ENCODE results near the gene STIM2.
A peak's percentile ranks its signal among the peaks of the same experiment; 100 is the strongest.
"Not testable (repeated sequence)": the region's sequence is repeated elsewhere in the genome, so short reads cannot be mapped to it uniquely, and the experiment has no call there.

Gene STIM2

GRCh38 chr4:26860157-26860921 is at the start of gene STIM2:
Gene STIM2, plus strand, starts transcription at chr4:26860841.
- peak; percentile 98 for DNase-seq (ENCODE audit: low read depth, low spot score)

- DNase-seq (ENCODE audit: low read depth, low spot score): not testable (repeated sequence)
Observed at GRCh38 chr4:26811571-26811970, 49.1 kb upstream of the STIM2 start.

DNA sequence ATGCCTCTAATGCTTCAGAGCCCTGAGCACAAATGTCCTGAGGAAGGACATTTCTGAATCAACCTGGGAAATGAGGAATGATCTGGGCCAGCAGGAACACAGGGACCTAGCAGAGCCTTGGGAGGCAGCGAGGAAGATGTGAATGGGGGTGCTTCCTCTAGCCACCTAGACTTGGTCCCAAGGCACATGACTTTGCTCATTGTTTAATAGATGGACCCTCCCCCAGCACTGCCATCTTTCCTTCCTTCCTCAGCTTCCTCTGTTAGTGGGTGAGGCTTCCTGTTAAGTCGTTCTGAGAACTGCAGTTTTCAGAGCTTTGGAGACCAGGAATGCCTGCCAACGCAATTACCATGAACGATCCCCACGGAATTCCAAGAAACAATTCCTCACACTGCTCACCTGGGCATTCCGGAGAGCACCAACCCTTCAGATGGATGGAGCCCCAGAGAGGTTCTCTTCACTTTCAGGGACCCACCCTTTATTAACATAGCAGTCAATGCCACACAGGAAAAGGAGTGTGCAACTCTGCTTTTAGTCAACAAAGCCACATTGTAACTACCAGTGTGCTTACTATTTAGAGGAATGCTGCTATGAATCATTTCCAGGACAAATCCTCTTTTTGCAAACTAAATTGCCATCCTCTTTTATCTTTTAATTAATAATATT is 48.5 kb upstream of the STIM2 start:
- DNase-seq (ENCODE audit: low read depth, low spot score): no peak

DNA sequence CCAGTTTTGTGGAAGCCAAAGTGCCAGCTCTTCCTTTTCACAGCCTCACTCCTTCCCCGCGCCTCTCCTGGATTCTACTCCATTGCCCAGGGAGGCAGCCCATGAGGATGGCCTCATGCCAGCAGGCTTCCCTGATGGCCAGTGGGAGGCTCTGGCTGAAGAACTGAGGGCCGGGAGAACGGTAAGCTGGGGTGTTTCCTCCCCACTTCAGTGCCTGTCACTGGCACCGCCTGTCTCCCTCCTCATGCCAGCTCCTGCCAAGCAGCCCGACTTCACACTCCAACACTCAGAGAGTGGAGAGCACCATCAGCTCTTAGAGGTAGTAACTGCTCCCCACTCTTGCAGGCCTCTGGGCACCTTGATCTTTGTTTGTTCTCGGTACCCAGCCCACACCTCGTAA is 46.9 kb upstream of the STIM2 start:
- DNase-seq (ENCODE audit: low read depth, low spot score): no peak

DNA sequence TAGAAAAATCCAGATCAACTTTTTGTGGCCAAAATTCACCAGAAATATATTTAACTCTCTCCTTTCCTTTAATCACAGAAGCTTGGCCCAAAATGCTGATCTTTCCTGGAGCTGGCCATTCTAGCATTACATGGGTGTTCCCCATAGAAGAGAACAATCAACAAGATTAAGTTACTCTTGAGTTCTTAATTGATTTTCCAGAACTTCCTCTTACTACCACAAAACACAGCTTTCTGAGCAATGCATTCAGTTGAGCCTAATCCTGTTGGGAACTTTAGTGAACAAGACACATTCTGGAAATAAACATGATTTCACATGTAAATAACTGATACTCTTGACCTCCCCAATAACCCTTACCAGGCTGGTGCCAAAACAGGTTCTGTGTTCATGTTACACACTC is 45.4 kb upstream of the STIM2 start:
- no peak for DNase-seq (ENCODE audit: low read depth, low spot score)

DNA sequence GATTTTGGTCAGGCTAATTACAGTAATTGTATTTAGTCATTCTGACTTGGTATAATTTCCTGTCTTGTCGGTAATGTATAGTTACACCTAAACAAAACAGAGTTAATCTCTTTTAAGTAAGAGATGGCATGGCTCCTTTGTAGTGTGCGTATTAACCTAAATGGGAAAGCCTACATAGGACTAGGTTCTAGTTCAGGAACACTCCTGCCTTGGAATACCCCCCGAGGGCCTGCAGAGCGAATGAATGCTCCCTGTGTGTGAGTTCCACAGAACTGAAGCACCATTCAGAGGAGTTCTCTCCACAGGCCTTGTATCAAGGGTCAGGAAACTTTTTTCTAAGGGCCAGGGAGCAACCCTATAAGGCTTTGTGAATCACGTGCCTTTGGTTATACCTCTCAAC is 44.9 kb upstream of the STIM2 start:
- DNase-seq (ENCODE audit: low read depth, low spot score): no peak

GRCh38 chr4:26819026-26819425 is 41.6 kb upstream of the STIM2 start:
- no peak for DNase-seq (ENCODE audit: low read depth, low spot score)

DNA sequence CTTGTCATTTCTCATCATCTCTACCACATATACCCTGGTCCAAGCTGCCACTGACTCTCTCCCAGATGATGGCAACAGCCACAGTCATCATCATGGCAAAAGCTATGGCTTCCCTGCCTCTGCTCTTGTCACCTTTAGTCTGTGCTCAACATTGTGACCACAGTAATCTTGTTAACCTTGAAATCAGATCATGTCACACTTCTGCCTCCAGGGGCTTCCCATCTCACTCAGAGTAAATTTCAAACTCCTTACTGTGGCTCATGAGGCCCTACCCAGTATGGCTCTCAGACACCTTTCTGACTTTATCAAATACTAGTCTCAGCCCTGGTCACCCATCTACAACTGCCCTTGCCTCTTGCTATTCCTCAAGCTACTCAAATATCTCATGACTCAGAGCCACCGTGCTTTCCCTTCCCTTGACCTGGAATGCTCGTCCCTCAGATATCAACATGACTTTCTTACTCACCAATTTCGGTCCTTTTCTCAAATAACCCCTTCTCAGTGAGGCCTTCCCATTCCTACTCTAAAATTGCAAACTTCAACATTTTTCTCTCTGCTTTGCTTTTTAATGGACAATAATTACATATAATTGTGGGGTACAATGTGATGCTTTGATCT is 41.1 kb upstream of the STIM2 start:
- no peak for DNase-seq (ENCODE audit: low read depth, low spot score)

GRCh38 chr4:26820346-26820745 is 40.3 kb upstream of the STIM2 start:
- no peak for DNase-seq (ENCODE audit: low read depth, low spot score)

DNA sequence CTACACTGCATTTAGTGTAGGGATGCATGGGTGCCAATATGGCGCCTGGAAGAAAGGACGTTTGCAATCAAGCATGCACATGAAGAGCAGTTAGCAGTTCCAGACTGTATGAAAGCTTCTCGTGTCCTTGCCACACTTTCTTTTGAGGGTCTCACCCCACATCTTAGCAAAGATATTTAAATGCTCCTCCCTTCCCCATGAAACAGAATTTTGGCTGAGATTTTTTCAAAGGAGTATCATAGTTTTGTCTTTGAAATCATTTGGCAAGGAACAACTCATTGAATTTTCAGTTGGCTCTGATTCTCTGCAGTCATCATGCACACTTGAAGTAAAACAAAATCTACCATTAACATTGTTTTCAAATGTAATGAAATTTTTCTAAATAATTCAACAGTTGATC is 39.6 kb upstream of the STIM2 start:
- DNase-seq (ENCODE audit: low read depth, low spot score): no peak

- DNase-seq (ENCODE audit: low read depth, low spot score): no peak
Observed at GRCh38 chr4:26821677-26822503, 38.8 kb upstream of the STIM2 start.

DNA sequence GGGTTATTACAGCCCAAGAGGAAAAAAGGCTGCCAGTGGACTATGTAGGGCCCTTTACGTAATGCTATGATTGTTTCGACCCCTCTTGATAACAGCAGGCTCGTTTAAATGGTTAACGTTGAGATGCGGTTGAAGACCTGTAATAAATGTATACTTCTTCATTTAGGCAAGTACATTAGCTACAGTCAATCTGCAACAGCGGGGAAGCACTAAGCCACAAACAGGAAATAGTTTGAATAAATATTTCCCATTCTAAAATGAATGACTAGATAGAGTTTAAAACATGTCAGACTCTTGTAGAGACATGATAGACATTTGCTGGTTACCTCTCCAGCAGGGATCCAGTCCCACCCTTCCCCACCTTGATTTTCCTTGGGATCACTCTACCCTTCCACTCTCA is 38.1 kb upstream of the STIM2 start:
- no peak for DNase-seq (ENCODE audit: low read depth, low spot score)

- not testable (repeated sequence) for DNase-seq (ENCODE audit: low read depth, low spot score)
Observed at GRCh38 chr4:26822974-26823373, 37.7 kb upstream of the STIM2 start.

- DNase-seq (ENCODE audit: low read depth, low spot score): no peak
Observed at GRCh38 chr4:26823583-26823982, 37.1 kb upstream of the STIM2 start.

DNA sequence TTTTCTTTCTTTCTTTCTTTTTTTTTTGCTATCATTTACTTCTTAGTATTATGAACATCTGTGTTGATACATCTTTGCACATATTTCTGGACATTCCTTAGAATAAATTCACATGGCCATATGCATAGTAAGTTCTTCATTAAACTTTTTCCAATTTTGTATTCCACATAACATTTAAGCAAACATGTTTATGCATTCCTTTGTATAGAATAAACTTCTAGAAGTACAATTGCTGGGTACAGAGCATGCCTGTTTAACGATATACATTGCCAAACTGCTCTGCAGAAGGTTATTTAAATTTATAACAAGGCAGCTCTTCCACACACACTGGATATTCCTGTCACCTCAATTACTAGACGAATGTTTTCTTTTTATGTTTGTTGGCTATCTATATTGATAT is 36.0 kb upstream of the STIM2 start:
- no peak for DNase-seq (ENCODE audit: low read depth, low spot score)

- no peak for DNase-seq (ENCODE audit: low read depth, low spot score)
Observed at GRCh38 chr4:26826721-26827120, 33.9 kb upstream of the STIM2 start.

GRCh38 chr4:26827336-26827735 is 33.3 kb upstream of the STIM2 start:
- DNase-seq (ENCODE audit: low read depth, low spot score): not testable (repeated sequence)

- DNase-seq (ENCODE audit: low read depth, low spot score): no peak
Observed at GRCh38 chr4:26827798-26828197, 32.8 kb upstream of the STIM2 start.

GRCh38 chr4:26829018-26829417 is 31.6 kb upstream of the STIM2 start:
- DNase-seq (ENCODE audit: low read depth, low spot score): no peak

DNA sequence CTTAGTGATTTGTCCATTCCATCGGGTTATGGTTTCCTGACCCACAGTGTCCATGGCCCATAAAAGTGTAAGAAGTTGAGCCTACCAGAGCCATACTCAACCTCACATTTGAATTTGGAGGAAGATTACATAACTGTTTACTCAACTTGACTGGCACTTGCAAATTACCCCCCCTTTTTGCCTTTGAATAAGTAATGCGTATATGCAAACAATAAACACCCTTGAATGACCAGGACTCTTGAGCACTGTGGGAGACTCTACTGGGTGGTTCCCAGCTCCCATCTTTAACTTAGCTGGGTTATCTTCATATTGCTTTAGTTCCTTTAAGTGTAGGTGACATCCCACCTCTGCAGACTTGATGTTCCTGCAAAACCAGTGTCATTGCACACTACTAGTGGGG is 30.6 kb upstream of the STIM2 start:
- DNase-seq (ENCODE audit: low read depth, low spot score): no peak

DNA sequence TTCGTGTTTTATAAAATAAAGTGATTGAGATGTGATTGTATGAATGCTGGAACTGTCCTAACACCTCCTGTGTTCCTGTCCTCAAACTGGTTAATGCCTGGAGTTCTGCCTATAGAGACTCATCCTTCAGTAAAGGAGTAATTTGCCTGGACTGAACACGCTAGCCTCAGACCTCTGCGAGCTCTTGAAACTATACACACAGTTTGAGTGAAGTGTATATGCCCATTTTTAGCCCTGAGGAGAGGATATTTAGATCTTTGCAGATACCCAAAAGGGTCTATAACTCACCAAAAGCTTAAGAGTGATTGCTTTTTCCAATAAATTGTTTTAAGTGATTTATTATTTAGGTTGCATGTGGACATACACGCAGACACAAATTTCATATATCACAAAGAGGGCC is 29.9 kb upstream of the STIM2 start:
- no peak for DNase-seq (ENCODE audit: low read depth, low spot score)

DNA sequence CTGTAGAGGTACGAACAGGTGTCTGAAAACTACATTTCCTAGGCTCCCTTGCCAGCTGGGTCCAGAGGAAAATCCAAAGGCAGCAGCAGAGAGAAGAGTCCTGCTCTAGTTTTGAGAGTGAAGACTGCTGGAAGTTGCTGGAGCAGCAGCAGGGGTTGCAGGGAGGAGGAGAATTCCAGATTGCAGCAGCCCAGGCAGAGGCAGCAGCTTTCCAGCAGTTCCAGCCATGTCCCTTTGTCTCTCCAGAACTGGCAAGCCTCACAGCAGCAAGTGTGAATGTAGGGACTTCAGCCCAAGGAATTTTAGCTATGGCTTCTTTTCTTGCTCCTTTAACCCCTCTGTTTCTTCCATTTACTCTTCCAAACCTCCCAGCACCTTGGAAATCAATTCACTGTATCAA is 24.1 kb upstream of the STIM2 start:
- no peak for DNase-seq (ENCODE audit: low read depth, low spot score)

All from activated CD4-positive, CD25-positive, alpha-beta regulatory T cell treated with anti-CD3 and anti-CD28 coated beads, Interleukin-2, amount 50 U/mL, for 16 hours (primary cell).